IgD-negative memory B cell (primary cell): ENCODE measurements around the gene GLI3. TPM values are rescaled to one million over a fixed set of nuclear protein-coding genes. Genes with fewer than 3 reads are reported as not detected.
A peak's percentile ranks its signal among the peaks of the same experiment; 100 is the strongest.

Experiments
- H3K27ac Mint-ChIP-seq, 3 donors: one replicate each; pipeline ENCODE4 v1.8.0; 2020 to 2022; ENCODE audit warnings: mild to moderate bottlenecking in 3 of 3, mixed read lengths in 3 of 3, moderate library complexity in 1 of 3
- H3K27me3 Mint-ChIP-seq: one replicate; pipeline ENCODE4 v1.8.0; 2021; ENCODE audit warnings: mixed read lengths
- H3K36me3 Mint-ChIP-seq: one replicate; pipeline ENCODE4 v1.8.0; 2020; ENCODE audit warnings: mild to moderate bottlenecking, mixed read lengths
- H3K4me1 Mint-ChIP-seq, 3 donors: one replicate each; pipeline ENCODE4 v1.8.0; 2020 to 2022; ENCODE audit warnings: mixed read lengths in 3 of 3, mild to moderate bottlenecking in 1 of 3
- H3K4me3 Mint-ChIP-seq, 4 donors: one replicate each; pipeline ENCODE4 v1.8.0; 2020 to 2022; ENCODE audit warnings: mild to moderate bottlenecking in 4 of 4, mixed read lengths in 4 of 4, moderate library complexity in 3 of 4
- H3K9me3 Mint-ChIP-seq, 3 donors: one replicate each; pipeline ENCODE4 v1.8.0; 2020 to 2021; ENCODE audit warnings: mixed read lengths in 3 of 3, mild to moderate bottlenecking in 1 of 3
- polyA plus RNA-seq: library from polyadenylated mRNA; unstranded; fragments of 300-500 nt; fragmentation: Illumina TruSeq; gene quantifications from one replicate; pipeline ENCODE4 v1.2.3, GENCODE V29; 2021

Gene GLI3
- polyA plus RNA-seq, 1 donor from 2014 or later = not detected

DNA sequence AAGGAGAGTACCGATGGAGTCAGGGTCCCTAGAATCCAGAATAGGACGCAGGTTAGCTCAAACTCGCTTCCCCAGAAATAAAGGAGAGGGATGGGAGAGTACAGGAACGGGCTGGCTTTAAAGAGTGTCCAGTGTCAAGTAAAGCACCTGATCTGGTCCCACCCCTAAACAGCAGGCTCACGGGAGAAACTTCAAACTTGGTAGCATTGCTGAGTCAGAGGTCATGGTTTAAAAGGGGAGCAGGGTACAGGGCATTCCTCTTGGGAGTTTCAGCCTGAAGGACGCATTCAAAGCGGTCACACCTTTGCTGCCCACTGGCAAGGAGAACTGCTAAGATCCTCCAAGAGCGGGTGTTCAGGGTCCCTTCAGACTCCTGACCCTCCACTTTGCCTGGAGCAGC, 140.7 kb downstream of the GLI3 start:
- H3K27ac Mint-ChIP-seq = no peak overlapping the region
- peaks cover 3% of the 10 kb centered on the region for H3K36me3 Mint-ChIP-seq
- H3K4me1 Mint-ChIP-seq = no peaks in the 10 kb centered on the region
- H3K27me3 Mint-ChIP-seq = no peaks in the 10 kb centered on the region
- no peaks in the 10 kb centered on the region for H3K9me3 Mint-ChIP-seq
- no peak overlapping the region for H3K4me3 Mint-ChIP-seq

DNA sequence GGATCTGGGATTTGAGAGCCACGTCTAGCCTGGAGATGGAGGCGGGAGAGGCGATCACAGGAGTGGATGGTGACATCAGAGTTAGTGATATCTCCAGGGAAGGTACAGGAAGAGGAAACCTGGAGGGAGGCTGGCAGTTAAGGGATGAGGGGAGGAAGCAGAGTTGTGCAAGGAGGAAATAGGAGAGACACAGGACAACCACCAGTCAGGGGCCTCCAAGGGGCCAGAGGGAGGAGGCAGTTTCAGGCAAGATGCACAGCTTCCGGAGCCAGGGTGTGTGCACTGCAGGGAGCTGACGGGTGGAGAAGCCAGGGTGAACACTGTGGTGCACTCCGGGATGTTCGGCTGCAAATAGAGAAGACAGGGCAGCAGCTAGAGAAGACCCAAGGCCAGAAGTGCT, 141.2 kb downstream of the GLI3 start:
- Mint-ChIP-seq H3K4me1 (no peaks in the 10 kb centered on the region), H3K27ac (no peak overlapping the region), H3K27me3 (peaks cover 2% of the 10 kb centered on the region), H3K36me3 (peaks cover 3% of the 10 kb centered on the region), H3K9me3 (no peaks in the 10 kb centered on the region), H3K4me3 (no peak overlapping the region)

DNA sequence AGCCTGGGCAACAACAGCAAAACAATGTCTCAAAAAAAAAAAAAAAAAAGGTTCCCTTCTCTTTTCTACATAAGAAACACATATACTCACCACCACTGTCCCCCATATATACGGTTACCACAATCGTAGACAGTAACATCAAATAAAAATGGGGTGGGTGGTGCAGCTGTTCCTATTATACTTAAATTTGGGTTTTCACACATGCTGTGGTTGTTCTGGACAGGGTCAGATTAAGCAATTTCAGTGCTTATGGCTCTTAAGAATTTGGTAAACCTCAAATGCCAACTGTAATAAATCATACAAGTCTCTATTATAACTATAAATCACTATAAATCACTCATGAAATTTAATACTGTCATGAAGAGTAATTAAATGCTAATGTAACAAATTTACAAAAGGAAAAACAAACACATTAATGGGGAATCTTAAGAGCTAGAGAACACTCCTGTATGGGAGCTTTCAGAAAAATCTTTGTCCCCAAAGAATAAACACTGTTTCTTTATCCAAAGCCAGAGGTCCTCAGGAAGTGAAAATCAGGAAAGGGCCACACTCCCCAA, 143.6 kb downstream of the GLI3 start:
- Mint-ChIP-seq H3K36me3 (peaks cover 2% of the 10 kb centered on the region), H3K4me3 (no peak overlapping the region), H3K9me3 (no peaks in the 10 kb centered on the region), H3K27me3 (peaks cover 2% of the 10 kb centered on the region), H3K27ac (no peak overlapping the region), H3K4me1 (no peaks in the 10 kb centered on the region)

DNA sequence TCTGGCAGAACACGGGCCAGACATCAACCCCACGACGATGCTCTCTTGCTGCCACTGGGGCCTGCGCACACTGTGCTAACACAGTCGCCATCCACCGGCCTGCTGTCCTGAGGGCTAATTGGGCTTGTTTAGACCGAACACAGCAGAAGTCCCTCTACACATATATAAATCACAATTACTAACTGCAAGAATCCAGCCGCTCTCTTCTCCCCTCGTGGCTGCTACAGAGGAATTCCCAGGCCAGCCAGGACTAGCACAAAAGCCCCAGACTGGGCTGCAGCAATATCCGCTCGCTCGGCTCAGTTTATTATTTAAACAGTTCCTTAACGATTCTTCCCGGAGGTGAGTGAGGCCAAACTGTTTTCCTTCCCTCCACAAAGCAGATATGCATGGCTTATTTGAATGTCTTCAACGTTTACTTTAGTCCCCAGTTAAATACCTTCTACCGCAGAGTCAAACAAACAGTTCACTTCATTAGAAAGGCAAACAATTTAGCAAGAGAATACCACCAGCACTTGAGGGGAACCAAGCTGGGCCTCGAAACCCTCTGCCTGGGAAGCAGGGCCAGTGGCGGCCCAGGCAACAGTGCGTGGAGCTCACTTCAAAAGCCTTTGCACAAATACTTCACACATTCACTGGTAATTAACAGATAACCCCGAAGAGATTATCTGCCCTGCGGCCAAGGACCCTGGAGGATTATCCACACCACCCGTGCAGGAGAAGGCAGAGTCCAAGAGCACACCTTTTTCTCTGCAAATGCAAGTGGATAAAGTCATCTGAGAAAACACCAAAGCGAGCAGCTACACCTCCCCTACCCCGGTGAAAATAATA, 145.3 kb downstream of the GLI3 start:
- no peak overlapping the region for H3K4me3 Mint-ChIP-seq
- no peak overlapping the region for H3K27ac Mint-ChIP-seq
- no peaks in the 10 kb centered on the region for H3K36me3 Mint-ChIP-seq
- no peaks in the 10 kb centered on the region for H3K4me1 Mint-ChIP-seq
- peaks cover 2% of the 10 kb centered on the region for H3K27me3 Mint-ChIP-seq
- no peaks in the 10 kb centered on the region for H3K9me3 Mint-ChIP-seq

DNA sequence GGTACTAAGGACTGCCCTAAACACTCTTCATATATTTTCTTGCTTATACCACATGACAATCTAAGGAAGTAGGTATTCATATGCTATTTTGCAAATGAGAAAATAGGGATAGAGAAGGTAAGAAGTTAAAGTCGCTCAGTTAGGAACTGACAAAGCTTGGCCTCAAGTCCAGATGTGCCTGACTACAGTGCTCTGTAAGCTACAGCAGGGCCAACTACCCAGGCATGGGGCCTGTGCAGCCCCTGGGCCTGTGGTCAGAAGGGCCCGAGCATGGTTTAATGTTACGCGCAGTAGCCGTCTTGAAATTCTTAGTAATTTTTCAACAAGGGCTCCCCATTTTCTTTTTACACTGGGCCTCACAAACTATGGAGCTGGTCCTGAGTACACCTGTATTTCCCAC, 146.2 kb downstream of the GLI3 start:
- H3K27ac Mint-ChIP-seq = no peak overlapping the region

DNA sequence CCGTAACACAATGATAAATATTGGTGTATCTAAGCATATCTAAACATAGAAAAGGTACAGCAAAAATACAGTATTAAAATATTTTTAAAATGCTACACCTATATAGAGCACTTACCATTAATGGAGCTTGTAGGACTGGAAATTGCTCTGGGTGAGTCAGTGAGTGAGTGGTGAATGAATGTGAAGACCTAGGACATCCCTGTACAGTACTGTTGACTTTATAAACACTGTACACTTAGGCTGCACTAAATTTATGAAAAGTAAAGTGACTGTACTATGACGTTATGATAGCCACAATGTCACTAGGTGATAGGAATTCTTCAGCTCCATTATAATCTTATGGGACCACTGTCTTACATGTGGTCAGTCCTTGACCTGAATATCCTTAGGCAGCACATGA, 147.0 kb downstream of the GLI3 start:
- peaks cover 3% of the 10 kb centered on the region for H3K27me3 Mint-ChIP-seq
- H3K27ac Mint-ChIP-seq = no peak overlapping the region
- H3K36me3 Mint-ChIP-seq = no peaks in the 10 kb centered on the region
- H3K4me3 Mint-ChIP-seq = no peak overlapping the region
- H3K9me3 Mint-ChIP-seq = no peaks in the 10 kb centered on the region
- H3K4me1 Mint-ChIP-seq = no peaks in the 10 kb centered on the region

More for the DNA sequence above, 146.2 kb downstream of the GLI3 start:
- H3K27me3 Mint-ChIP-seq = peaks cover 2% of the 10 kb centered on the region
- no peaks in the 10 kb centered on the region for H3K9me3 Mint-ChIP-seq
- no peaks in the 10 kb centered on the region for H3K4me1 Mint-ChIP-seq
- no peaks in the 10 kb centered on the region for H3K36me3 Mint-ChIP-seq
- no peak overlapping the region for H3K4me3 Mint-ChIP-seq

DNA sequence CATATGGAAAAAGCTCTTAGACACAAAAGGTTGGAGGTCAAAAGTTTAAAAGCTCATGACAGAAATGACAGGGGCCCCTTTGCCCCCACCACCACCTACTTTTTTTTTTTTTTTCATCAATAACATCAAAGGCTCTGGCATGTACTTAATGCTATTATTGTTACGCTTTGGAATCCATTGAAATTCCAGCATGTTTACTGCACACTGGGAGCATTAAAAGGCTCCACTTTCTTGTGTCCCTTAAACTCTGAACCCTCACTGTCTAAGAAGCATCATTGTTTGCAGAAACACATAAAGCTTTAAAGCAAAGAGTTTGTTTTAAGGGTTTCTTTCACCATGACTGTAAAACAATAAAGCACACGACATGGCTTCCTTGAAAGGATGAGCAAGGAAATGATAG, 149.4 kb downstream of the GLI3 start:
- Mint-ChIP-seq H3K27me3 (peaks cover 6% of the 10 kb centered on the region), H3K27ac (no peak overlapping the region), H3K36me3 (no peaks in the 10 kb centered on the region), H3K9me3 (peaks cover 0 to 2% (median 0%) of the 10 kb centered on the region in 3 donors), H3K4me1 (no peaks in the 10 kb centered on the region), H3K4me3 (no peak overlapping the region)

DNA sequence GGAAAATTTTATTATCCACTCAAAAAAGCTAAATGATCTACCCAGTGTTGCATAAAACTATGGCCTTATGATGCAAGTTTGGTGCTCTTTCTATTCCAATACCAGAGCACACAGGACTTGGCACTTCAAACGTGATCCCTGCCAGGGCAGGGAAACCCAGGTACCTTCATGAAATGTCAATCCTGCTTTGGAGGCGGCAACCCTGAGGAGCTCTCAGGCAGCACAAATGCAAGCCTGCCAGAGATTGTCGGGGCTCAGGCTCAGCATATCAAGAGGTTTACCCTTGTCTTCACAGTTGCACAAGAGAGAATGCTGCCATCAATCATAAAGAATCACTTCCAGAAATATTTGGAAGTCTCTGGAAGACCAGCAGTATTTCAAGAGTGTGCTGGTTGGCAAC, 151.5 kb downstream of the GLI3 start:
- H3K27ac Mint-ChIP-seq = no peak overlapping the region
- H3K4me1 Mint-ChIP-seq = peaks cover 0 to 3% (median 0%) of the 10 kb centered on the region in 3 donors
- H3K9me3 Mint-ChIP-seq = peaks cover 0 to 2% (median 0%) of the 10 kb centered on the region in 3 donors
- H3K4me3 Mint-ChIP-seq = no peak overlapping the region
- H3K27me3 Mint-ChIP-seq = peaks cover 8% of the 10 kb centered on the region
- H3K36me3 Mint-ChIP-seq = no peaks in the 10 kb centered on the region

DNA sequence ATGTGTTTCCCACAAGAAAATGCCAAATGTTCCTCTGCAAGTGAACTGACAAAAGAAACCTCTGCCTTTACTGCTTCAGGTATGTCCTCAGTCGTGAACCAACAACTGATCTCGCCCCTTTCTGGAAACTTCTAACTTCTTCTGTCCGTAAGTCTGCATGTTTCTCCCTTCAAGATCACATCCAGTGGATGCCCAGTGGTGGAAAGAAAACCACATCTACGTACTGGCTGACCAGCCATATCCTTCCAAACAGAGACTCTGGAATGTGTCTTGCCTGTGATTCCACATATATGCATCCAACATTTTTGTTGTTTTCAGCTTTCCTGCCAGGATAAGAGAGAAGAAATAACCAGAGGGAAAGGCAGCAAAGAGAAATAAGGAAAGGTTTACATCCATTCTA, 152.7 kb downstream of the GLI3 start:
- Mint-ChIP-seq H3K27ac (no peak overlapping the region), H3K36me3 (no peaks in the 10 kb centered on the region), H3K4me3 (no peak overlapping the region), H3K4me1 (peaks cover 0 to 3% (median 0%) of the 10 kb centered on the region in 3 donors), H3K27me3 (peaks cover 8% of the 10 kb centered on the region), H3K9me3 (peaks cover 0 to 2% (median 0%) of the 10 kb centered on the region in 3 donors)

DNA sequence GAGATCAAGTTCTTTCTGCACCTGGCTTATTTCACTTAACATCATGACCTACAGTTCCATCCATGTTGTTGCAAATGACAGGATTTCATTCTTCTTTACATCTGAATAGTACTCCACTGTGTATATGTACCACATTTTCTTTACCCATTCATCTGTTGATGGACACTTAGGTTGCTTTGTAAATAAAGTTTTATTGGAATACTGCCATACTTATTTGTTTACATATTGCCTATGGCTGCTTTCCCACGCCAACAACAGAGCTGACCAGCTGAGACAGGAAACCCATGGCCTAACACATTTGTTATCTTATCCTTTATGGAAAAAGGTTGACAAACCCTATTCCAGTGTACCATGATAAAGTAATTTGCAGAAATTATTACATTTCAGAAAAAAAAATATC, 153.7 kb downstream of the GLI3 start:
- H3K27me3 Mint-ChIP-seq = peaks cover 8% of the 10 kb centered on the region
- no peaks in the 10 kb centered on the region for H3K36me3 Mint-ChIP-seq
- H3K9me3 Mint-ChIP-seq = peaks cover 0 to 2% (median 0%) of the 10 kb centered on the region in 3 donors
- peaks cover 0 to 3% (median 0%) of the 10 kb centered on the region in 3 donors for H3K4me1 Mint-ChIP-seq
- H3K27ac Mint-ChIP-seq = no peak overlapping the region
- no peak overlapping the region for H3K4me3 Mint-ChIP-seq

DNA sequence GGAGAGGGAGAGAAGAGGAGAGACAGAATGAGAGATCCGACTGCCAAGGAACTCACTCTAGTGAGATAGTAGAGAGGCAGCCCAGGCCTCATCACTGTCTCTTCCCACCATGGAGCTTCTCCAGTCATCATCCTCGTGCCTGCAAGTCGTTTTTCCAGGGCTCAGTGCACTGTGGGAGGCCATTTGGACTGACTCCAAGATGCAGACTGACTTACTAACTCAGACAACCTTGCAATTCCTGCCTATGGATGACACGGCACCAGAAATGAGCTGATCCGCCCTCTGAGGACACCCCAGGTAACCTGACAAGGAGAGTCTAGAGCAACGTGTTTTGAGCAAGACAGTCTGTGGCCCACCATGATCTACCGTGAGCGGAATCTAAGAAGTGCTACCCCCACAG, 154.9 kb downstream of the GLI3 start:
- H3K27me3 Mint-ChIP-seq = peaks cover 8% of the 10 kb centered on the region
- peaks cover 0 to 3% (median 0%) of the 10 kb centered on the region in 3 donors for H3K4me1 Mint-ChIP-seq
- no peak overlapping the region for H3K4me3 Mint-ChIP-seq
- no peak overlapping the region for H3K27ac Mint-ChIP-seq
- peaks cover 0 to 5% (median 0%) of the 10 kb centered on the region in 3 donors for H3K9me3 Mint-ChIP-seq
- no peaks in the 10 kb centered on the region for H3K36me3 Mint-ChIP-seq

DNA sequence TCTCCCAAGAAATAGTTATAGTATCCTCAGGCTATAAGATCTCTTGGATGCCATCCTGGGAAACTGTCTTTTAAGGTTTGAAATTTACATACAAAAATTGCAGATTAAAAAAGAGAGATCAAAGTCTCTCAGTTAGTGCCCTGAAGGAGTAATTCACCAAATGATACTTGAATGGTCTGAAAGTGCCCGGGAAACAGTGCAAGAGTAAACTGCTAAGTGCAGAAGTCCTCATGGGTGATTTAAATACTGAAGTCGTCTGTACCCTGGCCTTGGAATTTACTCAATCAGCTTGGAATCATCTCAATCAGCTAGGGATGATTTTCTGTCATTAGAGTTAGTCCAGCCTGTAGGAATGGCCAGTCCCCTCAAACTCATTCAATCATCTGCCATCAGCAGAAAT, 155.3 kb downstream of the GLI3 start:
- peaks cover 0 to 5% (median 0%) of the 10 kb centered on the region in 3 donors for H3K9me3 Mint-ChIP-seq
- H3K36me3 Mint-ChIP-seq = no peaks in the 10 kb centered on the region
- no peak overlapping the region for H3K4me3 Mint-ChIP-seq
- H3K4me1 Mint-ChIP-seq = peaks cover 0 to 3% (median 0%) of the 10 kb centered on the region in 3 donors
- peaks cover 8% of the 10 kb centered on the region for H3K27me3 Mint-ChIP-seq
- H3K27ac Mint-ChIP-seq = no peak overlapping the region

DNA sequence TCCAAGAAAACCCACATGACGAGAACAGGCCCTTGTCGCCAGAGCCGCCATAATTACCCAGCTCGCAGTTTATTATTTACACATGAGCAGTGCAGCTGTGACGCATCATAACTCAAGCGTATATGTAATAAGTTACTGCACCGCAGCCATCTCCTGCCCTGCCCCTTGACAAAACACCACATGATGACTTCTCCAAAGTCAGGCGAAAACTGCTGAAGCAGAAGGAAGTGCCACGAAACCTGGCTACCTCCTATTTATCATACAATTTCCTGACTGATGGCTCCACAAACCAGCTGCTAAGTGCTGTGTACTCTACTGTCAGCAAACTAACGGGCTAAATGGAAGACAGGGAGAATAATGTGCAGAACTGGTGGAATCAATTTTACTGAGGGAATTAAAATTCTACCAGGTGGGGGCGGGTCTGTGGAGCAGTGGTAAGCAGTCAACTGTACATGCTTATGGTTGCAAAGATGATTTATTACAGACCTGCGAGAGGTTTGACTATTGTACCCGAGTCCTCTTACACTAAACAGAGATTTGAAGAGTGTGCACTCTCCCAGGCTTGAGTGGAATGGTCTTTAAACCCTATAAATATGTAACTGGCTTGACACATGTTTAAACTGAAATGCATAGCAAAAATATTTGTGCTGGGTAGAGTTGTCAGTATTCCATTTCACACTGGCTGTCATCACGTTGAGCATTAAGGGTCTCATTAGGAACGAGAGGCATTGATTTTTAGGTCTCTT, 156.0 kb downstream of the GLI3 start:
- Mint-ChIP-seq H3K27ac (no peak overlapping the region), H3K36me3 (no peaks in the 10 kb centered on the region), H3K27me3 (peaks cover 8% of the 10 kb centered on the region)

DNA sequence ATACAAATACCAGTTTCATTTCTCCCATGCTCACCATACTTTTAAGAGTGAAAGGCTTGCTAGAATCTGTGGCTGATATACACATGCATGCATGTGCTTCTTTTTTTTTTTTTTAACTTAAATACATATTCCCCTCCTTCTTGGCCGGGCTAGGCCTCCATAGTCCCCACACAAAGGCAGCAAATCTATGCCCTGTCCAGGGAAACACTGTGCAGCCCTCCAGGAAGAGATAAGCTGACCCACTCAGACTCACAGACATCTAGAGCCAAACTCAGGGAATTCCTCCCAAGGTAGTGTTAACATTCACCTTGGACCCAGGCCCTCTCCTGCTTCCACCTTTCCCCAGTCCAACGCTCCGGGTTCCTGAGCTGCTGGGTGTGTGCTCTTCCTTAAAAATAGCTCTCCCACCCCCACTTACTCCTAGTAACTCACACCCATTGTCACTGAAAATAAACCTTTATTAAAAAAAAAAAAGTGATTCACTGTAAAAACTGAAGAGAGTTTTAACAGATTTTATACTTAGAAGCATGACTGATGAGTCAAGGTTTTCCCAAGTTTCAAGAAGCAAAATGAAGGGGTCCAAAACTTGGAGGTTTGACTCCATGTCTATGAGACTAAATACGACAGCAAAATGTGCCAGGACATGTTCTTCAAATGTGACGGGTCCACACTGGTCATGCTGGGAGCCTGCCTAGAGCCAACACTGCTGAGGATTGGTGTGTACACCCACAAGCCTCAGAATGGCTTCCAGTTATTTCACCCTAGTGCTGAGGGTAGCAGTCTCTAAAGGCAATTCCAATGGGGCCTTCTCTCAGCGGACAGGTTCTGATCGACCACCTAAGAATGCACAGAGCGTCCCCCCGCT, 159.5 kb downstream of the GLI3 start:
- Mint-ChIP-seq H3K4me1 (peaks cover 0 to 3% (median 0%) of the 10 kb centered on the region in 3 donors), H3K27me3 (peaks cover 4% of the 10 kb centered on the region), H3K4me3 (no peak overlapping the region), H3K9me3 (peaks cover 0 to 3% (median 0%) of the 10 kb centered on the region in 3 donors), H3K36me3 (no peaks in the 10 kb centered on the region), H3K27ac (no peak overlapping the region)

More for the DNA sequence above, 156.0 kb downstream of the GLI3 start:
- Mint-ChIP-seq H3K4me3 (peak overlapping the region in 1 of 4 donors; percentile 49), H3K4me1 (peaks cover 0 to 3% (median 0%) of the 10 kb centered on the region in 3 donors), H3K9me3 (peaks cover 0 to 5% (median 0%) of the 10 kb centered on the region in 3 donors)
